Loucy (cell line): ENCODE measurements around the gene VCL.

Experiments used
- EZH2phosphoT487 ChIP-seq: fragments of 200-600 bp; IDR thresholded peaks from 2 replicates; pipeline ENCODE4 v1.6.1; 2018; ENCODE audit warnings: antibody characterized with exemption, mild to moderate bottlenecking, moderate library complexity, borderline replicate concordance
- TF ChIP-seq, protein P1 (sequence below): fragments of 200-600 bp; sonication (generic); conservative IDR thresholded peaks from 2 replicates; pipeline ENCODE4 v1.5.1; 2014; ENCODE audit warnings: mild to moderate bottlenecking, antibody characterized with exemption, low read length

- TF ChIP-seq, protein P1, sequence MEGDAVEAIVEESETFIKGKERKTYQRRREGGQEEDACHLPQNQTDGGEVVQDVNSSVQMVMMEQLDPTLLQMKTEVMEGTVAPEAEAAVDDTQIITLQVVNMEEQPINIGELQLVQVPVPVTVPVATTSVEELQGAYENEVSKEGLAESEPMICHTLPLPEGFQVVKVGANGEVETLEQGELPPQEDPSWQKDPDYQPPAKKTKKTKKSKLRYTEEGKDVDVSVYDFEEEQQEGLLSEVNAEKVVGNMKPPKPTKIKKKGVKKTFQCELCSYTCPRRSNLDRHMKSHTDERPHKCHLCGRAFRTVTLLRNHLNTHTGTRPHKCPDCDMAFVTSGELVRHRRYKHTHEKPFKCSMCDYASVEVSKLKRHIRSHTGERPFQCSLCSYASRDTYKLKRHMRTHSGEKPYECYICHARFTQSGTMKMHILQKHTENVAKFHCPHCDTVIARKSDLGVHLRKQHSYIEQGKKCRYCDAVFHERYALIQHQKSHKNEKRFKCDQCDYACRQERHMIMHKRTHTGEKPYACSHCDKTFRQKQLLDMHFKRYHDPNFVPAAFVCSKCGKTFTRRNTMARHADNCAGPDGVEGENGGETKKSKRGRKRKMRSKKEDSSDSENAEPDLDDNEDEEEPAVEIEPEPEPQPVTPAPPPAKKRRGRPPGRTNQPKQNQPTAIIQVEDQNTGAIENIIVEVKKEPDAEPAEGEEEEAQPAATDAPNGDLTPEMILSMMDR, result no peak
- TF ChIP-seq EZH2phosphoT487, result no peak
Measured at GRCh38 chr10:74050653-74051052, 52.7 kb downstream of the VCL start.
